Keratinocyte (primary cell): ENCODE data around the gene TNFAIP2. TPM values are rescaled to one million over a fixed set of nuclear protein-coding genes. Genes with fewer than 3 reads are reported as not detected.

Experiments used
- DNase-seq: peaks from one replicate; pipeline ENCODE4 v3.0.0-alpha.2; 2011; ENCODE audit warnings: low read depth, missing footprints, low spot score
- FAIRE-seq: peaks from 2 replicates; lab custom pipeline; 2011; peaks lifted over from hg19 to GRCh38; lab: Jason Lieb, UNC
- H2AFZ ChIP-seq: 2 replicates; pipeline ENCODE4 v1.6.0; 2012; ENCODE audit warnings: low read length, control low read depth, inconsistent platforms; ENCODE audit not compliant: control insufficient read depth
- H3K27ac ChIP-seq: 2 replicates; pipeline ENCODE4 v1.5.1; 2011; ENCODE audit warnings: low read length; ENCODE audit not compliant: control insufficient read depth, insufficient read depth
- H3K27me3 ChIP-seq: 3 replicates; pipeline ENCODE4 v1.6.0; 2011; ENCODE audit warnings: low read length; ENCODE audit not compliant: control insufficient read depth, insufficient read depth; ENCODE audit errors: extremely low read depth
- H3K36me3 ChIP-seq, 2 experiments: 2 replicates in 1 of 2; 3 replicates in 1 of 2; pipeline ENCODE4 v1.5.1; 2011; ENCODE audit warnings: low read length in 2 of 2, mild to moderate bottlenecking in 1 of 2; ENCODE audit not compliant: control insufficient read depth in 2 of 2, insufficient read depth in 2 of 2; ENCODE audit errors: extremely low read depth in 1 of 2
- H3K4me1 ChIP-seq: 3 replicates; pipeline ENCODE4 v1.5.1; 2011; ENCODE audit warnings: low read length; ENCODE audit not compliant: control insufficient read depth, insufficient read depth; ENCODE audit errors: extremely low read depth
- H3K4me2 ChIP-seq: 3 replicates; pipeline ENCODE4 v1.6.0; 2011; ENCODE audit warnings: low read depth, low read length; ENCODE audit not compliant: control insufficient read depth, insufficient read depth; ENCODE audit errors: extremely low read depth
- H3K4me3 ChIP-seq, 3 experiments: fragments of 200-600 bp in 1 of 3; sonication (generic) in 1 of 3; 2 replicates in 2 of 3; 3 replicates in 1 of 3; pipeline ENCODE4 v1.5.1; 2011 to 2016; ENCODE audit warnings: low read length in 3 of 3, mild to moderate bottlenecking in 3 of 3, control low read depth in 2 of 3, inconsistent platforms in 1 of 3, low read depth in 1 of 3, mixed read lengths in 1 of 3, mixed run types in 1 of 3, moderate library complexity in 1 of 3; ENCODE audit not compliant: control insufficient read depth in 2 of 3, insufficient read depth in 2 of 3; ENCODE audit errors: extremely low read depth in 1 of 3
- H3K79me2 ChIP-seq: 2 replicates; pipeline ENCODE4 v1.6.0; 2012; ENCODE audit warnings: low read length; ENCODE audit not compliant: control insufficient read depth, insufficient read depth
- H3K9ac ChIP-seq: 3 replicates; pipeline ENCODE4 v1.6.0; 2011; ENCODE audit warnings: low read length; ENCODE audit not compliant: control insufficient read depth, insufficient read depth; ENCODE audit errors: extremely low read depth
- H3K9me1 ChIP-seq: 3 replicates; pipeline ENCODE4 v1.6.0; 2011; ENCODE audit warnings: low read length; ENCODE audit not compliant: control insufficient read depth, insufficient read depth; ENCODE audit errors: extremely low read depth
- H3K9me3 ChIP-seq: 2 replicates; pipeline ENCODE4 v1.5.1; 2012; ENCODE audit warnings: low read depth, low read length; ENCODE audit not compliant: control insufficient read depth
- H4K20me1 ChIP-seq: 3 replicates; pipeline ENCODE4 v1.6.0; 2011; ENCODE audit warnings: low read length; ENCODE audit not compliant: control insufficient read depth, insufficient read depth; ENCODE audit errors: extremely low read depth
- CTCF ChIP-seq, 3 experiments: IDR thresholded peaks in 1 of 3; conservative IDR thresholded peaks in 1 of 3; optimal IDR thresholded peaks in 1 of 3; 2 replicates in 2 of 3; 3 replicates in 1 of 3; pipeline versions ENCODE3 to v1.5.1; 2011; ENCODE audit warnings: low read length in 3 of 3, mild to moderate bottlenecking in 3 of 3, moderate library complexity in 2 of 3, control low read depth in 1 of 3, inconsistent platforms in 1 of 3; ENCODE audit not compliant: insufficient read depth in 2 of 3; ENCODE audit errors: extremely low read depth in 1 of 3
- EZH2 ChIP-seq: IDR thresholded peaks from one replicate; pipeline ENCODE4 v1.6.1; 2012; ENCODE audit warnings: inconsistent platforms, mild to moderate bottlenecking, low read length, moderate library complexity
- dilution Hi-C: fragments of 300-500 bp; cut with MboI; formaldehyde crosslinking; loops from one replicate; pipeline ENCODE4 v1.7.0; 2020; ENCODE audit warnings: low sequenced_read_pairs; ENCODE audit not compliant: extremely low pct_ligation_motif_present
- polyA plus RNA-seq, 5 experiments: library from polyadenylated mRNA; depleted of rRNA in 3 of 5; stranded (reverse) in 3 of 5; stranded (forward) in 1 of 5; unstranded in 1 of 5; fragments of >200 nt; gene quantifications; 1 replicate in 1 of 5; 2 replicates in 3 of 5; 3 replicates in 1 of 5; pipeline versions ENCODE4 v1.2.1 to v1.2.3, GENCODE V29; 2011 to 2012; ENCODE audit warnings: missing spikeins in 2 of 5, low read depth in 1 of 5, low replicate concordance in 1 of 5

TNFAIP2 gene
- polyA plus RNA-seq, 1 donor (not counting 4 experiments of a cell fraction or from before 2014, with no cell fraction given), result 0.71 TPM

- no peak overlapping the region for H3K27ac ChIP-seq
- no peak overlapping the region for H3K4me3 ChIP-seq
- no peak for TF ChIP-seq EZH2
- TF ChIP-seq CTCF (optimal IDR thresholded peaks at IDR 0.05 in 1 of 3, IDR thresholded peaks at IDR 0.05 in 1 of 3, conservative IDR thresholded peaks at IDR 0.05 in 1 of 3; ENCODE audit: extremely low read depth in 1 of 3, insufficient read depth in 2 of 3, low read length in 3 of 3), result no peak
- no peak overlapping the region for H3K4me2 ChIP-seq
- no peak for FAIRE-seq
- no peak overlapping the region for H3K9ac ChIP-seq
- no peak overlapping the region for H2AFZ ChIP-seq
- no peaks in the 10 kb centered on the region for H4K20me1 ChIP-seq
- H3K27me3 ChIP-seq, result peaks cover 27% of the 10 kb centered on the region
- H3K36me3 ChIP-seq, result no peaks in the 10 kb centered on the region
- H3K9me1 ChIP-seq, result no peaks in the 10 kb centered on the region
- H3K9me3 ChIP-seq, result no peaks in the 10 kb centered on the region
- H3K79me2 ChIP-seq, result no peaks in the 10 kb centered on the region
- H3K4me1 ChIP-seq, result no peaks in the 10 kb centered on the region
- dilution Hi-C loops, result no loop called here
- DNase-seq, result no peak
Observed at GRCh38 chr14:103111232-103111868, 11.9 kb upstream of the TNFAIP2 start.

- no peak for TF ChIP-seq CTCF (optimal IDR thresholded peaks at IDR 0.05 in 1 of 3, IDR thresholded peaks at IDR 0.05 in 1 of 3, conservative IDR thresholded peaks at IDR 0.05 in 1 of 3; ENCODE audit: extremely low read depth in 1 of 3, insufficient read depth in 2 of 3, low read length in 3 of 3)
- TF ChIP-seq EZH2, result no peak
- H3K9ac ChIP-seq, result no peak overlapping the region
- H3K4me3 ChIP-seq, result no peak overlapping the region
- H3K9me1 ChIP-seq, result no peaks in the 10 kb centered on the region
- no peaks in the 10 kb centered on the region for H4K20me1 ChIP-seq
- peaks cover 25% of the 10 kb centered on the region for H3K27me3 ChIP-seq
- H3K36me3 ChIP-seq, result no peaks in the 10 kb centered on the region
- no peaks in the 10 kb centered on the region for H3K9me3 ChIP-seq
- no peaks in the 10 kb centered on the region for H3K79me2 ChIP-seq
- dilution Hi-C loops, result no loop called here
- DNase-seq (no peak), FAIRE-seq (no peak)
- no peak overlapping the region for H3K4me2 ChIP-seq
- no peak overlapping the region for H2AFZ ChIP-seq
- H3K4me1 ChIP-seq, result no peaks in the 10 kb centered on the region
- H3K27ac ChIP-seq, result no peak overlapping the region
Observed at GRCh38 chr14:103112400-103113243, 10.6 kb upstream of the TNFAIP2 start.
